Left cardiac atrium (tissue), 2 donors: Measurements from ENCODE around the gene NME7. TPM values are rescaled to one million over a fixed set of nuclear protein-coding genes. Genes with fewer than 3 reads are reported as not detected.

ENCODE experiments used
- total RNA-seq, 2 donors: library from RNA; stranded (reverse); fragmentation: NEBNext Ultra II Directional; extraction: Animal tissue kit (Norgen Biotek cat#: 25700); gene quantifications; one replicate each; pipeline ENCODE4 v1.2.1, GENCODE V29; 2021
- donor health status: DM: no; HTN: yes; CAD: no; lungs with severe emphysema.
- donor health status: DM: yes; HTN: yes; CAD: no.

The NME7 gene
- total RNA-seq, 2 donors from 2014 or later: 7.7 to 10.3 TPM

Other genes with a start within 250 kb of the NME7 start
- gene BLZF1, start 398 bp upstream of the NME7 start, total RNA-seq: 10 to 100 TPM; 21.7 to 22.6 TPM
- gene CCDC181, start 59.7 kb upstream of the NME7 start, total RNA-seq: 1 to 10 TPM; 1.1 to 1.6 TPM
- gene SLC19A2, start 118.1 kb upstream of the NME7 start, total RNA-seq: 10 to 100 TPM; 17.8 to 28.7 TPM
- gene F5, start 218.7 kb upstream of the NME7 start, total RNA-seq: 10 to 100 TPM; 17.8 to 20.9 TPM